ENCODE results near the gene COLEC12.

DNA sequence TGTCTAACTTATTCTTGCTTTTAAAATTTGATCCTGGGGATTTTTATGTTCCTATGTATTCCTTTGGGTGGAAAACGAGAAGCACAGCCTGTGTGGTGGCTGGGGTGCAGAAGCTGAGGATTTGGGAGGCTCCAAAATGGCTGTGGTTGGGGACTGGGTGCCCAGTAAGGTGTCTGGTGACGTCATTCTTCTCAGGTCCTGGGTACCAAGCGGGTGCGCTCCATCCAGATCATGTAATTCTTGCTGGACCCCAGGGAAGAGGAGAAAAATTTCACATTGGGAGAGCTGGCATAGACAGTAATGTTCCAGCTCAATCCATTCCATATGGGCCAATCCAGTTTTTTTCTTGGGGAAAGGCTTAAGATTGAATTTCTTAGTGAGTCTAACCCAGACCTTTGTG, 171.6 kb downstream of the COLEC12 start:
- TF ChIP-seq CTCF (IDR thresholded peaks at IDR 0.05), result no peak
- no peak for TF ChIP-seq POLR2A (IDR thresholded peaks at IDR 0.05)
- no peak for TF ChIP-seq POLR2AphosphoS5 (IDR thresholded peaks at IDR 0.05)
